HEK293 (cell line): ENCODE data around the gene HOXC10.
A peak's percentile ranks its signal among the peaks of the same experiment; 100 is the strongest.

Experiments used
- BCL11B ChIP-seq: fragments of 450-650 bp; formaldehyde crosslinking; IDR thresholded peaks from 2 replicates; pipeline ENCODE4 v1.5.1; 2016; ENCODE audit warnings: low read depth, missing biosample characterization, missing genetic modification characterization
- ELK4 ChIP-seq: IDR thresholded peaks from 2 replicates; pipeline ENCODE4 v1.6.1; 2011; ENCODE audit warnings: mild to moderate bottlenecking, low read depth, low read length, borderline replicate concordance
- INSM2 ChIP-seq: fragments of 450-650 bp; formaldehyde crosslinking; IDR thresholded peaks from 2 replicates; pipeline ENCODE4 v1.5.1; 2016; ENCODE audit warnings: missing biosample characterization, missing genetic modification characterization
- MZF1 ChIP-seq: fragments of 450-650 bp; formaldehyde crosslinking; IDR thresholded peaks from 2 replicates; pipeline ENCODE4 v1.5.1; 2017; ENCODE audit warnings: missing biosample characterization, missing genetic modification characterization, borderline replicate concordance
- OSR2 ChIP-seq: fragments of 450-650 bp; formaldehyde crosslinking; IDR thresholded peaks from 2 replicates; pipeline ENCODE4 v1.5.1; 2016; ENCODE audit warnings: missing biosample characterization, missing genetic modification characterization
- SETDB1 ChIP-seq: IDR thresholded peaks from one replicate; pipeline ENCODE4 v1.6.1; 2017; ENCODE audit warnings: mild to moderate bottlenecking, low read length, moderate library complexity, mixed read lengths; ENCODE audit not compliant: insufficient read length
- YY2 ChIP-seq: fragments of 450-650 bp; formaldehyde crosslinking; IDR thresholded peaks from 2 replicates; pipeline ENCODE4 v1.5.1; 2016; ENCODE audit warnings: missing biosample characterization, missing genetic modification characterization
- ZBTB21 ChIP-seq: fragments of 450-650 bp; formaldehyde crosslinking; IDR thresholded peaks from 2 replicates; pipeline ENCODE4 v1.5.1; 2017; ENCODE audit warnings: missing biosample characterization, missing genetic modification characterization
- ZNF114 ChIP-seq: fragments of 450-650 bp; formaldehyde crosslinking; IDR thresholded peaks from 2 replicates; pipeline ENCODE4 v1.5.0; 2017; ENCODE audit warnings: missing biosample characterization, missing genetic modification characterization
- ZNF16 ChIP-seq: fragments of 450-650 bp; formaldehyde crosslinking; IDR thresholded peaks from 2 replicates; pipeline ENCODE4 v1.5.1; 2016; ENCODE audit warnings: low read depth, missing biosample characterization, missing genetic modification characterization
- ZNF175 ChIP-seq: fragments of 450-650 bp; formaldehyde crosslinking; IDR thresholded peaks from 2 replicates; pipeline ENCODE4 v1.5.1; 2016; ENCODE audit warnings: missing biosample characterization, missing genetic modification characterization
- ZNF184 ChIP-seq: fragments of 450-650 bp; IDR thresholded peaks from 2 replicates; pipeline ENCODE4 v1.5.1; 2018; ENCODE audit warnings: missing biosample characterization, mild to moderate bottlenecking, missing genetic modification characterization
- ZNF280C ChIP-seq: fragments of 450-650 bp; formaldehyde crosslinking; IDR thresholded peaks from 2 replicates; pipeline ENCODE4 v1.5.1; 2016; ENCODE audit warnings: missing biosample characterization, missing genetic modification characterization
- ZNF311 ChIP-seq: fragments of 450-650 bp; formaldehyde crosslinking; IDR thresholded peaks from 2 replicates; pipeline ENCODE4 v1.5.1; 2017; ENCODE audit warnings: missing biosample characterization, missing genetic modification characterization, borderline replicate concordance
- ZNF37A ChIP-seq: fragments of 450-650 bp; IDR thresholded peaks from 2 replicates; pipeline ENCODE4 v1.5.1; 2018; ENCODE audit warnings: missing biosample characterization, missing genetic modification characterization
- ZNF426 ChIP-seq: fragments of 450-650 bp; formaldehyde crosslinking; IDR thresholded peaks from 2 replicates; pipeline ENCODE4 v1.5.1; 2017; ENCODE audit warnings: missing biosample characterization, missing genetic modification characterization, mild to moderate bottlenecking, inconsistent platforms, moderate library complexity
- ZNF48 ChIP-seq: fragments of 450-650 bp; formaldehyde crosslinking; IDR thresholded peaks from 2 replicates; pipeline ENCODE4 v1.5.1; 2016; ENCODE audit warnings: missing biosample characterization, missing genetic modification characterization
- ZNF521 ChIP-seq: fragments of 450-650 bp; formaldehyde crosslinking; IDR thresholded peaks from 2 replicates; pipeline ENCODE4 v1.5.1; 2017; ENCODE audit warnings: missing biosample characterization, mild to moderate bottlenecking, missing genetic modification characterization
- ZNF544 ChIP-seq: fragments of 450-650 bp; formaldehyde crosslinking; IDR thresholded peaks from 2 replicates; pipeline ENCODE4 v1.5.0; 2017; ENCODE audit warnings: missing biosample characterization, missing genetic modification characterization
- ZSCAN23 ChIP-seq: fragments of 450-650 bp; formaldehyde crosslinking; IDR thresholded peaks from 2 replicates; pipeline ENCODE4 v1.5.1; 2016; ENCODE audit warnings: missing biosample characterization, missing genetic modification characterization
- TF ChIP-seq, protein P1 (sequence below): fragments of 450-650 bp; formaldehyde crosslinking; IDR thresholded peaks from 2 replicates; pipeline ENCODE4 v1.5.1; 2016; ENCODE audit warnings: missing biosample characterization, missing genetic modification characterization
- TF ChIP-seq, protein P2 (sequence below): fragments of 450-650 bp; formaldehyde crosslinking; IDR thresholded peaks from 2 replicates; pipeline ENCODE4 v1.5.1; 2016; ENCODE audit warnings: missing biosample characterization, missing genetic modification characterization
- TF ChIP-seq, protein P3 (sequence below): fragments of 450-650 bp; formaldehyde crosslinking; IDR thresholded peaks from 2 replicates; pipeline ENCODE4 v1.5.1; 2016; ENCODE audit warnings: missing biosample characterization, missing genetic modification characterization

The HOXC10 gene

DNA sequence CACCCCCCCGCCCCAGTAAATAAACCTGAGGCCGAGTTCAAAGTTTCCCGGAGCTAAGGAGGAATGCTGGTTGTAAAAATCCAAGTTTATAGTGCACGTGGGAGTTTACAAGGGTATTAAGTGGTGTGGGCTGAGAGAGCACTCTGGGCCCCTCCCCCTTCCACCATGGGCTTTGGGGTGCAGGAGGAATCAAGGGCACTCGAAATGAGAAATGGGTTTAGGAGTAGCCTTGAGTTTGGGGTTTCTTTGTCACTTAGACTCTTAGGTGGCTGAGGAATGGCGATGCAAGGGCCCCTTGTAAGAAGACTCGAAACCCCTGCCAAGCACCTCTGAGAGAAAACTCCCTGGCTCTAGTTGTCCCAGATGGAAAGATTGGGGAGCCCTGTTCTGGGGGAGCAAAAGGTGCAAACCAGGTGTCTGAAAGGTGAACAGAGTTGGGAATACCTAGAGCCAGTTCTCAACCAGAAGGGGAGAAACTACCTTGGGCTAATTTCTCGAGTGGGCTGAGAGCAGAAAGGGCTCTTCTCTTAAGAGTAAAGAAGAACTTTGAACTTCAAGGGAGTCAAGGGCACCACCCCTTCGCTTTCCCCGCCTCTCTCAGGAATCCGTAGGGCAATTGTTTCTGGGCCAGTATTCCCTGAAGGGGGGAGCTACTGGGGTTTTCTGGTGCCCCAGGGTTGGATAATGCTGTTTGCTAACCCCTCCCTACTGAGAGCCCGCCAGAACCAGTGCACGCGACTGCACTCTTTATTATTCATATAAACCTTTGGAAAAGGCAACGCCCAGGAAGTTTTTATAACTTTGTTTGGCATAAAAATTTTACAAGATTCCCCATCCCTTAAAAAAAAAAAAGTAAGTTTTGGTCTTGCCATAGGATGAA lies 6.2 kb upstream of the HOXC10 start (continued):
- TF ChIP-seq ZNF280C: no peak
- TF ChIP-seq, protein P1, sequence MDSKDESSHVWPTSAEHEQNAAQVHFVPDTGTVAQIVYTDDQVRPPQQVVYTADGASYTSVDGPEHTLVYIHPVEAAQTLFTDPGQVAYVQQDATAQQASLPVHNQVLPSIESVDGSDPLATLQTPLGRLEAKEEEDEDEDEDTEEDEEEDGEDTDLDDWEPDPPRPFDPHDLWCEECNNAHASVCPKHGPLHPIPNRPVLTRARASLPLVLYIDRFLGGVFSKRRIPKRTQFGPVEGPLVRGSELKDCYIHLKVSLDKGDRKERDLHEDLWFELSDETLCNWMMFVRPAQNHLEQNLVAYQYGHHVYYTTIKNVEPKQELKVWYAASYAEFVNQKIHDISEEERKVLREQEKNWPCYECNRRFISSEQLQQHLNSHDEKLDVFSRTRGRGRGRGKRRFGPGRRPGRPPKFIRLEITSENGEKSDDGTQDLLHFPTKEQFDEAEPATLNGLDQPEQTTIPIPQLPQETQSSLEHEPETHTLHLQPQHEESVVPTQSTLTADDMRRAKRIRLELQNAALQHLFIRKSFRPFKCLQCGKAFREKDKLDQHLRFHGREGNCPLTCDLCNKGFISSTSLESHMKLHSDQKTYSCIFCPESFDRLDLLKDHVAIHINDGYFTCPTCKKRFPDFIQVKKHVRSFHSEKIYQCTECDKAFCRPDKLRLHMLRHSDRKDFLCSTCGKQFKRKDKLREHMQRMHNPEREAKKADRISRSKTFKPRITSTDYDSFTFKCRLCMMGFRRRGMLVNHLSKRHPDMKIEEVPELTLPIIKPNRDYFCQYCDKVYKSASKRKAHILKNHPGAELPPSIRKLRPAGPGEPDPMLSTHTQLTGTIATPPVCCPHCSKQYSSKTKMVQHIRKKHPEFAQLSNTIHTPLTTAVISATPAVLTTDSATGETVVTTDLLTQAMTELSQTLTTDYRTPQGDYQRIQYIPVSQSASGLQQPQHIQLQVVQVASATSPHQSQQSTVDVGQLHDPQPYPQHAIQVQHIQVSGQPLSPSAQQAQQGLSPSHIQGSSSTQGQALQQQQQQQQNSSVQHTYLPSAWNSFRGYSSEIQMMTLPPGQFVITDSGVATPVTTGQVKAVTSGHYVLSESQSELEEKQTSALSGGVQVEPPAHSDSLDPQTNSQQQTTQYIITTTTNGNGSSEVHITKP: peak; percentile 60
- peak; percentile 91 for TF ChIP-seq MZF1 (tag by site-specific recombination)
- no peak for TF ChIP-seq ZNF16 (tag by site-specific recombination)
- no peak for TF ChIP-seq ZNF37A (tag by site-specific recombination)
- TF ChIP-seq, protein P2, sequence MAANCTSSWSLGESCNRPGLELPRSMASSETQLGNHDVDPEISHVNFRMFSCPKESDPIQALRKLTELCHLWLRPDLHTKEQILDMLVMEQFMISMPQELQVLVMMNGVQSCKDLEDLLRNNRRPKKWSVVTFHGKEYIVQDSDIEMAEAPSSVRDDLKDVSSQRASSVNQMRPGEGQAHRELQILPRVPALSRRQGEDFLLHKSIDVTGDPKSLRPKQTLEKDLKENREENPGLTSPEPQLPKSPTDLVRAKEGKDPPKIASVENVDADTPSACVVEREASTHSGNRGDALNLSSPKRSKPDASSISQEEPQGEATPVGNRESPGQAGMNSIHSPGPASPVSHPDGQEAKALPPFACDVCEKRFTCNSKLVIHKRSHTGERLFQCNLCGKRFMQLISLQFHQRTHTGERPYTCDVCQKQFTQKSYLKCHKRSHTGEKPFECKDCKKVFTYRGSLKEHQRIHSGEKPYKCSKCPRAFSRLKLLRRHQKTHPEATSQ (tag by site-specific recombination): no peak
- TF ChIP-seq ZNF311 (tag by site-specific recombination): no peak
- TF ChIP-seq ZSCAN23: no peak
- TF ChIP-seq, protein P3, sequence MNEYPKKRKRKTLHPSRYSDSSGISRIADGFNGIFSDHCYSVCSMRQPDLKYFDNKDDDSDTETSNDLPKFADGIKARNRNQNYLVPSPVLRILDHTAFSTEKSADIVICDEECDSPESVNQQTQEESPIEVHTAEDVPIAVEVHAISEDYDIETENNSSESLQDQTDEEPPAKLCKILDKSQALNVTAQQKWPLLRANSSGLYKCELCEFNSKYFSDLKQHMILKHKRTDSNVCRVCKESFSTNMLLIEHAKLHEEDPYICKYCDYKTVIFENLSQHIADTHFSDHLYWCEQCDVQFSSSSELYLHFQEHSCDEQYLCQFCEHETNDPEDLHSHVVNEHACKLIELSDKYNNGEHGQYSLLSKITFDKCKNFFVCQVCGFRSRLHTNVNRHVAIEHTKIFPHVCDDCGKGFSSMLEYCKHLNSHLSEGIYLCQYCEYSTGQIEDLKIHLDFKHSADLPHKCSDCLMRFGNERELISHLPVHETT: no peak
- TF ChIP-seq ZNF48 (tag by site-specific recombination): no peak
- no peak for TF ChIP-seq SETDB1
- no peak for TF ChIP-seq ZNF544
- TF ChIP-seq OSR2: peak; percentile 80
- no peak for TF ChIP-seq ELK4
- no peak for TF ChIP-seq YY2 (tag by site-specific recombination)
- no peak for TF ChIP-seq ZNF184 (tag by site-specific recombination)
- no peak for TF ChIP-seq BCL11B (tag by site-specific recombination)
- no peak for TF ChIP-seq ZBTB21 (tag by site-specific recombination)
- TF ChIP-seq ZNF175 (tag by site-specific recombination): no peak
- no peak for TF ChIP-seq INSM2 (tag by site-specific recombination)
- no peak for TF ChIP-seq ZNF114 (tag by site-specific recombination)
- TF ChIP-seq ZNF521 (tag by site-specific recombination): no peak
- TF ChIP-seq ZNF426 (tag by site-specific recombination): no peak
